A549 (cell line): ENCODE measurements around the gene LHX5. TPM values are rescaled to one million over a fixed set of nuclear protein-coding genes. Genes with fewer than 3 reads are reported as not detected.

ENCODE experiments used
- ATAC-seq, 2 experiments: fragments of 200-7000 bp in 1 of 2; fragments of >200 bp in 1 of 2; cut with Nextera tagmentation in 1 of 2; cut with Tn5 transposase in 1 of 2; 3 replicates each; pipeline versions ENCODE4 v1.8.0 to v1.9.1; 2018 to 2020; ENCODE audit warnings: mild to moderate bottlenecking in 1 of 2, moderate library complexity in 1 of 2
- CTCF ChIA-PET: fragments of 300-600 bp; sonication (Branson Sonifier 250); formaldehyde crosslinking; extraction: SDS; loops from one replicate; lab custom pipeline; 2021; ENCODE audit warnings: antibody characterized with exemption, inconsistent platforms; lab: Yijun Ruan, JAX
- POLR2A ChIA-PET: fragments of 350-600 bp; formaldehyde crosslinking; extraction: SDS; loops from one replicate; lab custom pipeline; 2021; ENCODE audit warnings: antibody characterized with exemption, inconsistent platforms; lab: Yijun Ruan, JAX
- DNase-seq, 2 experiments: peaks; one replicate each; pipeline versions ENCODE4 v3.0.0 to v3.0.0-alpha.2; 2011 to 2016; ENCODE audit warnings: low read depth in 1 of 2, low spot score in 1 of 2
- FAIRE-seq: peaks from 2 replicates; lab custom pipeline; 2011; peaks lifted over from hg19 to GRCh38; lab: Jason Lieb, UNC
- H3K27ac ChIP-seq, 2 experiments: fragments of >200 bp; sonication (Bioruptor Twin); formaldehyde crosslinking; 3 replicates each; pipeline ENCODE4 v1.5.1; 2016 to 2017
- H3K4me1 ChIP-seq: fragments of >200 bp; sonication (Bioruptor Twin); formaldehyde crosslinking; 3 replicates; pipeline ENCODE4 v1.6.1; 2016
- H3K4me2 ChIP-seq: fragments of >200 bp; sonication (Bioruptor Twin); formaldehyde crosslinking; 3 replicates; pipeline ENCODE4 v1.6.1; 2016
- H3K4me3 ChIP-seq: fragments of >200 bp; sonication (Bioruptor Twin); formaldehyde crosslinking; 3 replicates; pipeline ENCODE4 v1.5.1; 2016
- H3K9me3 ChIP-seq: fragments of >200 bp; sonication (Bioruptor Twin); formaldehyde crosslinking; 3 replicates; pipeline ENCODE4 v1.6.1; 2016
- CBX8 ChIP-seq: fragments of 200-600 bp; sonication (generic); IDR thresholded peaks from 2 replicates; pipeline ENCODE4 v1.6.1; 2016
- CHD2 ChIP-seq: fragments of 150-350 bp; IDR thresholded peaks from 2 replicates; pipeline ENCODE4 v1.6.1; 2014; ENCODE audit warnings: low read length; ENCODE audit not compliant: partially characterized antibody
- CTCF ChIP-seq: fragments of >200 bp; sonication (Bioruptor Twin); formaldehyde crosslinking; IDR thresholded peaks from 3 replicates; pipeline ENCODE4 v1.5.1; 2016
- ESRRA ChIP-seq: fragments of 150-350 bp; IDR thresholded peaks from 2 replicates; pipeline ENCODE4 v1.6.1; 2014; ENCODE audit warnings: mild to moderate bottlenecking, low read length, borderline replicate concordance
- FOSB ChIP-seq: fragments of 250-450 bp; sonication (Bioruptor Pico); IDR thresholded peaks from 2 replicates; pipeline ENCODE4 v1.5.0; 2020; ENCODE audit warnings: mild to moderate bottlenecking, moderate library complexity
- FOXS1 ChIP-seq: fragments of 250-450 bp; sonication (Bioruptor Pico); IDR thresholded peaks from 2 replicates; pipeline ENCODE4 v1.5.0; 2020; ENCODE audit warnings: mild to moderate bottlenecking, moderate library complexity
- HOXA7 ChIP-seq: fragments of 250-450 bp; sonication (Bioruptor Pico); IDR thresholded peaks from 2 replicates; pipeline ENCODE4 v1.5.0; 2020; ENCODE audit warnings: mild to moderate bottlenecking, moderate library complexity
- HOXB5 ChIP-seq: fragments of 250-450 bp; sonication (Bioruptor Pico); IDR thresholded peaks from 2 replicates; pipeline ENCODE4 v1.5.0; 2020; ENCODE audit warnings: mild to moderate bottlenecking, moderate library complexity
- MAX ChIP-seq: IDR thresholded peaks from 2 replicates; pipeline ENCODE4 v1.6.1; 2012
- MYC ChIP-seq: IDR thresholded peaks from 2 replicates; pipeline ENCODE4 v1.6.1; 2012; ENCODE audit warnings: mild to moderate bottlenecking, inconsistent platforms, low read length, improper control_type of control experiment, borderline replicate concordance
- POLR2AphosphoS2 ChIP-seq: conservative IDR thresholded peaks from 2 replicates; pipeline ENCODE4 v1.6.1; 2012; ENCODE audit warnings: low read length, improper control_type of control experiment, inconsistent platforms
- RAD21 ChIP-seq, 2 experiments: fragments of >200 bp in 1 of 2; sonication (Bioruptor Twin) in 1 of 2; formaldehyde crosslinking in 1 of 2; IDR thresholded peaks in 1 of 2; conservative IDR thresholded peaks in 1 of 2; 2 replicates in 1 of 2; 3 replicates in 1 of 2; pipeline ENCODE4 v1.6.1; 2012 to 2018; ENCODE audit warnings: inconsistent platforms in 1 of 2
- REST ChIP-seq: fragments of 200-600 bp; sonication (generic); IDR thresholded peaks from 2 replicates; pipeline ENCODE4 v1.6.1; 2016; ENCODE audit warnings: antibody characterized with exemption, mild to moderate bottlenecking, moderate library complexity
- SMC3 ChIP-seq: fragments of >200 bp; sonication (Bioruptor Twin); formaldehyde crosslinking; IDR thresholded peaks from 3 replicates; pipeline ENCODE4 v1.6.1; 2018; ENCODE audit warnings: inconsistent platforms
- TFCP2L1 ChIP-seq: fragments of 250-450 bp; sonication (Bioruptor Pico); IDR thresholded peaks from 2 replicates; pipeline ENCODE4 v1.5.0; 2021; ENCODE audit warnings: mild to moderate bottlenecking
- ZFP36 ChIP-seq: fragments of 450-650 bp; IDR thresholded peaks from 2 replicates; pipeline ENCODE4 v1.6.1; 2014; ENCODE audit warnings: borderline replicate concordance; ENCODE audit not compliant: partially characterized antibody
- WGBS: methylation state at CpG from one replicate; pipeline ENCODE4 v1.1.6; 2017; ENCODE audit errors: missing lambda C conversion rate; 5-methylcytosine and 5-hydroxymethylcytosine counted together
- polyA plus RNA-seq, 4 experiments: library from polyadenylated mRNA; depleted of rRNA in 3 of 4; stranded (reverse); fragments of >200 nt; fragmentation: RNase III in 1 of 4; extraction: RNeasy Plus Mini Kit Qiagen cat#74134 plus additional on column Dnase treatment in 1 of 4; gene quantifications; 2 replicates in 3 of 4; 3 replicates in 1 of 4; pipeline ENCODE4 v1.2.3, GENCODE V29; 2011 to 2017

Gene LHX5
- polyA plus RNA-seq, 2 of the 4 experiments (the other 2 are of a cell fraction), result not detected

- 7% methylated on average over 25 of the region's 25 CpGs for WGBS
- peak; percentile 74 to 88 for ATAC-seq
- peak overlapping the region in 1 of 2 experiments; percentile 39; a peak in 2 of 6 replicates for H3K27ac ChIP-seq
- H3K4me1 ChIP-seq, result peaks cover 25% of the 10 kb centered on the region
- H3K9me3 ChIP-seq, result no peaks in the 10 kb centered on the region
- no peak for TF ChIP-seq ZFP36
- no peak for TF ChIP-seq FOSB
- no peak for TF ChIP-seq CBX8
- peak; percentile 68 for TF ChIP-seq ESRRA
- peak; percentile 78 for TF ChIP-seq CTCF
- peak; percentile 87 for TF ChIP-seq SMC3
- peak; percentile 74 to 75 for TF ChIP-seq RAD21 (conservative IDR thresholded peaks at IDR 0.05 in 1 of 2, IDR thresholded peaks at IDR 0.05 in 1 of 2)
- peak; percentile 85 for TF ChIP-seq CHD2
- peak; percentile 50 for TF ChIP-seq MAX
- TF ChIP-seq REST, result peak; percentile 82
- no peak for TF ChIP-seq HOXB5 (CRISPR knock-in tag)
- TF ChIP-seq HOXA7 (CRISPR knock-in tag), result no peak
- TF ChIP-seq, all 56 proteins: peak for 7
- DNase-seq (peak; percentile 76 to 85), FAIRE-seq (peak; percentile 18)
- CTCF ChIA-PET, result interaction anchor here (0.5 to 3.3 kb wide), 42 partner anchors 8 to 1293 kb away, joined by 3 to 60 read pairs (median 4); no protein-coding TSS in a partner anchor
- Histone ChIP-seq H3K4me2 (peak overlapping the region; percentile 77), H3K4me3 (peak overlapping the region; percentile 32)
- POLR2A ChIA-PET, result interaction anchor here (0.7 kb wide), 1 partner anchor 13 kb away, joined by 3 read pairs; no protein-coding TSS in a partner anchor
Measured at GRCh38 chr12:113462117-113462774, 9.4 kb downstream of the LHX5 start.

- H3K4me1 ChIP-seq, result peaks cover 24% of the 10 kb centered on the region
- ChIA-PET POLR2A (no interaction called here), CTCF (interaction anchor here (0.5 to 3.3 kb wide), 38 partner anchors 8 to 467 kb away, joined by 3 to 60 read pairs (median 4); no protein-coding TSS in a partner anchor)
- H3K4me2 ChIP-seq, result no peak overlapping the region
- FAIRE-seq, result no peak
- no peaks in the 10 kb centered on the region for H3K9me3 ChIP-seq
- peak in 1 of 2 experiments; percentile 56; a peak in 3 of 6 replicates for ATAC-seq
- 28% methylated on average over 5 of the region's 5 CpGs for WGBS
- no peak overlapping the region for H3K4me3 ChIP-seq
- no peak overlapping the region for H3K27ac ChIP-seq
- TF ChIP-seq TFCP2L1 (CRISPR knock-in tag) (no peak), RAD21 (conservative IDR thresholded peaks at IDR 0.05 in 1 of 2, IDR thresholded peaks at IDR 0.05 in 1 of 2) (peak in 1 of 2 experiments; percentile 20; a peak in 1 of 5 replicates), HOXA7 (CRISPR knock-in tag) (no peak), MYC (no peak), FOXS1 (CRISPR knock-in tag) (no peak), CTCF (peak; percentile 36), POLR2AphosphoS2 (no peak)
- TF ChIP-seq, all 56 proteins: peak for 2
- DNase-seq, result peak; percentile 70 to 77
Measured at GRCh38 chr12:113461666-113462065, 10.0 kb downstream of the LHX5 start.
